Measurements from ENCODE around the gene SLC25A21.

Gene SLC25A21

GRCh38 chr14:36857842-36858445 lies 314.5 kb downstream of the SLC25A21 start (continued):
- no peak for TF ChIP-seq POU6F1 (CRISPR knock-in tag; IDR thresholded peaks at IDR 0.05; ENCODE audit: borderline replicate concordance, low read depth)

- no peak for ATAC-seq
- TF ChIP-seq ZC3H10 (CRISPR knock-in tag; IDR thresholded peaks at IDR 0.05) (no peak), TOX (CRISPR knock-in tag; IDR thresholded peaks at IDR 0.05; ENCODE audit: borderline replicate concordance) (no peak), POU6F1 (CRISPR knock-in tag; IDR thresholded peaks at IDR 0.05; ENCODE audit: borderline replicate concordance, low read depth) (no peak), PATZ1 (CRISPR knock-in tag; IDR thresholded peaks at IDR 0.05; ENCODE audit: borderline replicate concordance) (no peak), TCF4 (CRISPR knock-in tag; IDR thresholded peaks at IDR 0.05; ENCODE audit: borderline replicate concordance) (no peak), ISL1 (CRISPR knock-in tag; IDR thresholded peaks at IDR 0.05) (no peak), CSRNP3 (CRISPR knock-in tag; IDR thresholded peaks at IDR 0.05) (no peak), GLIS3 (CRISPR knock-in tag; IDR thresholded peaks at IDR 0.05) (no peak), RARB (CRISPR knock-in tag; IDR thresholded peaks at IDR 0.05) (no peak), ZNF70 (CRISPR knock-in tag; IDR thresholded peaks at IDR 0.05) (no peak), CSDC2 (CRISPR knock-in tag; IDR thresholded peaks at IDR 0.05) (no peak), BACH2 (CRISPR knock-in tag; IDR thresholded peaks at IDR 0.05; ENCODE audit: borderline replicate concordance) (no peak), ESRRG (CRISPR knock-in tag; IDR thresholded peaks at IDR 0.05) (no peak), ARNTL (CRISPR knock-in tag; IDR thresholded peaks at IDR 0.05; ENCODE audit: borderline replicate concordance, low read depth) (no peak), PPARA (CRISPR knock-in tag; IDR thresholded peaks at IDR 0.05; ENCODE audit: borderline replicate concordance) (no peak)
Observed at GRCh38 chr14:36857136-36857535, 315.3 kb downstream of the SLC25A21 start.

- no peak for TF ChIP-seq OSR1 (CRISPR knock-in tag; IDR thresholded peaks at IDR 0.05)
- TF ChIP-seq ZC3H10 (CRISPR knock-in tag; IDR thresholded peaks at IDR 0.05): no peak
- TF ChIP-seq ZNF8 (CRISPR knock-in tag; IDR thresholded peaks at IDR 0.05): no peak
- TF ChIP-seq PPARA (CRISPR knock-in tag; IDR thresholded peaks at IDR 0.05; ENCODE audit: borderline replicate concordance): no peak
- TF ChIP-seq RARB (CRISPR knock-in tag; IDR thresholded peaks at IDR 0.05): no peak
- no peak for TF ChIP-seq ZFP30 (CRISPR knock-in tag; IDR thresholded peaks at IDR 0.05)
- no peak for TF ChIP-seq SNAI2 (CRISPR knock-in tag; IDR thresholded peaks at IDR 0.05)
- TF ChIP-seq GLIS3 (CRISPR knock-in tag; IDR thresholded peaks at IDR 0.05): no peak
- no peak for TF ChIP-seq BACH2 (CRISPR knock-in tag; IDR thresholded peaks at IDR 0.05; ENCODE audit: borderline replicate concordance)
- no peak for TF ChIP-seq TSHZ2 (CRISPR knock-in tag; IDR thresholded peaks at IDR 0.05)
- TF ChIP-seq CSDC2 (CRISPR knock-in tag; IDR thresholded peaks at IDR 0.05): no peak
- TF ChIP-seq ESRRG (CRISPR knock-in tag; IDR thresholded peaks at IDR 0.05): no peak
- no peak for TF ChIP-seq ZNF70 (CRISPR knock-in tag; IDR thresholded peaks at IDR 0.05)
- no peak for TF ChIP-seq POU6F1 (CRISPR knock-in tag; IDR thresholded peaks at IDR 0.05; ENCODE audit: borderline replicate concordance, low read depth)
- TF ChIP-seq CREB5 (CRISPR knock-in tag; IDR thresholded peaks at IDR 0.05; ENCODE audit: low read depth): no peak
- TF ChIP-seq ISL1 (CRISPR knock-in tag; IDR thresholded peaks at IDR 0.05): no peak
- ATAC-seq: no peak
Observed at GRCh38 chr14:36856095-36856878, 316.1 kb downstream of the SLC25A21 start.
